Activated T-cell treated with anti-CD3 and anti-CD28 coated beads for 1 hour (primary cell): Measurements from ENCODE around the gene SPAG9.

Experiments used
- DNase-seq: peaks from one replicate; pipeline ENCODE4 v3.0.0-alpha.2; 2020; ENCODE audit warnings: low read depth

Gene SPAG9

DNA sequence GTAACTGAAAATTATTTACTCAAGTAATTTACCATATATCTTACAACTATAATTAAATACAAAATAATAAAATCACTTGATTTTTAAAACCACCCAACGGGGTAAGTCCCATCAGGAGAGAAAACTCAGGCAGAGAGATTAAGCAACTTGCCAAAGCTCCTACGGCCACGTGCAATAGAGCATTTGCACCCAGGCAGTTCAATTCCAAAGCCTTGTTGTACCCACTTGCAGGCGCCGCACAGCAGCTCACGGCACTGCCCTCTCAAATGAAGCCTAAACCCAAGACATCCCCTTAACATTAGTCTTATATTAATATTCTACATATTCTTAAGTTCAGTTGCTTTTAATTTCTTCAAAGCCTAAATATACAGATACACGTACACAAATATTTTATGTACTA is 75.7 kb downstream of the SPAG9 start:
- DNase-seq: no peak

DNA sequence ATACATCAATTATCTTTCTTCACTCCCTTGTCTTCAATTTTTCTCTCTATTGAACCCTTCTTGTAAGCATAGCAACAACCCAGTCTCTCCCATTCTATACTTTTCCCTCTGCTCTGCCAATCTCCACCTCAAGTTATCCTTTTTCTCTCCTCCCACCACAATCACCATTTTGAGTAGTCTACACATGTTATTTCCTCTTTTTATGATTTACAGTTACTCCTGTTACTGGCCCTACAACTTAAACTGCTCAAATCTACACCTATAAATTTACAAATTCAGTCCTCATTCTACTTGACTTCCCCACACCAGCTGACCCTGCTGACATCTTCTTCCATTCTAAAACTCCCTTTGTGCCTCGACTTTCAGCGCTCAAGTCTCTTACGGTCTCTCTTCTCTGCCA is 84.6 kb downstream of the SPAG9 start:
- no peak for DNase-seq

DNA sequence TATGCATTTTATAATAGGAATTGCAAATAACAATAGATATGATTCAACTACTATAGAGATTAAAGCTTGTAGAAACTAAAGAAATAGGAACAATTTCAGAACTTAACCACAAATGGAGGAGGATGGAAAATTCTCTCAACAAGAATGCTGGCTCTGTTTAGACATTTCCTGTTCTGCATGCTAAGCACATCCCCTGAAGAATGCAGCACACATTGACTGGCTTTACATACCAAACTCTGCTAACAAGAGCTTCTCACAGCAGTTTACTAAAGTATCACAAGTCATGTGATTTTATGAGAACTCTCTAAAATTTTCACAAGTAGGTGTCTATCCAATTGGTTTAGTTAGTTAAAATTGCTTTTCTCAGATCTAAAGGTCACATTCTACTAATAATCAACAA is 85.2 kb downstream of the SPAG9 start:
- DNase-seq: no peak

DNA sequence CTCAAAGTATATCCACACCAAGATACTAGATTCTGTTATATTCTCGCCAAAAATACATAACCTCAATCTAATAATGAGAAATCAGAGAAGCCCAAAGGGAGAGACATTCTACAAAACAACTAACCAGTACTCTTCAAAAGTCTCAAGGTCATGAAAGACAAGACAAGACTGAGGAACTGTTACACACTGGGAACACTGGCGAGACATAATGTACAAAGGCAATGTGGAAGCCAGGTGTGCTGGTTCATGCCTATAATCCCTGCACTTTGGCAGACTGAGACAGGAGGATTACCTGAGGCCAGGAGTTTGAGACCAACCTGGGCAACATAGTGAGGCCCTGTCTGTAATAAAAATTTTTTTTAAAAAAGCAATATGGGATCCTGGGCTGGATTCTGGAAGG is 85.9 kb downstream of the SPAG9 start:
- DNase-seq: no peak

DNA sequence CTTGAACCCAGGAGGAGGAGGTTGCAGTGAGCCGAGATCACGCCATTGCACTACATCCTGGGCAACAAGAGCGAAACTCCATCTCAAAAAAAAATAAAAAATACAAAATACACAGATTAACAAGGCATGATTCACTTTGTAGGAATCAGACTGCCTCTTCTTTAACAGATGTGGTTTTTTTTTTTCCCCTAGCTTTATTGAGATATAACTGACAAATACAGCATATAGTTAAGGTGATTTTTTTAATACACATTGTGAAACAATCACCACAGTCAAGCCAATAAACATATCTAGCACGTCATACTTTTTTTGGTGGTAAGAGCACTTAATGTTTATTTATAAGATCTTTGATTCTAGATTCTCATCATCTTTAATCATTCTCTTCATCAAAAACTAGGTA is 87.8 kb downstream of the SPAG9 start:
- no peak for DNase-seq

DNA sequence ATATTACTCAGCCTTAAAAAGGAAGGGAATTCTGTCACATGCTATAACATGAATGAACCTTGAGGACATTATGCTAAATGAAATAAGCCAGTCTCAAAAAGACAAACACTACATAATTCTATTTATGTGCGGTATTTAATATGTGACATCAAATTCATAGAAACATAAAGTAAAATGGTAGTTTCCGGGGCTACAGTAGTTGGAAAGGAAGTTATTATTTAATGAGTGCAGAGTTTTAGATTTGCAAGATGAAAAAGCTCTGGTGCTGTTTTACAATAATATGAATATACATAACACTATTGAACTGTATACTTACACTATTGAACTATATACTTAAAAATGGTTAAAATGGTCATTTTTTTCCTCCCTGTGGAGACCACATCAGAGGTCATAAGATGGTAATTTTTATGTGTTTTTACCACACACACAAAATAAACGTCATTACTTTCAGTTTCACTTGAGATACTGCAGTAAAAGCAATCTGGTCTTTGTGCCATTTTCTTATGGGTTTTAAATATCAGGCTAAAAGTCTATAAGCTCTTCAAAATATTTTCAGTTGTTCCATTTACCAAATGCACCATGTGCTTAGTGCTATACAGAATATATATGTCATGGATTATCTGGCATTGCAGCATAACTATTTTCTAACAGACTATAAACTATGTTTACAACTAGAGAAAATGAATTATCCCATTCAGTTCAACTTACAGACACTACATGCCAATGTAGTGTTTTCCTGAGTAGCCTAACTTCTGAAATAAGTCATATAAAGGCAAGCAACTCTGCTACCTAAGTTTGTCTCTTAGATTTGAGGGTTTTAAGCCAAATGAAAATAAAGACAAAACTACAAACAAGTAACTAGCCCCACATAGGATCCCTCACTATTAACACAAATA is 90.9 kb downstream of the SPAG9 start:
- no peak for DNase-seq

DNA sequence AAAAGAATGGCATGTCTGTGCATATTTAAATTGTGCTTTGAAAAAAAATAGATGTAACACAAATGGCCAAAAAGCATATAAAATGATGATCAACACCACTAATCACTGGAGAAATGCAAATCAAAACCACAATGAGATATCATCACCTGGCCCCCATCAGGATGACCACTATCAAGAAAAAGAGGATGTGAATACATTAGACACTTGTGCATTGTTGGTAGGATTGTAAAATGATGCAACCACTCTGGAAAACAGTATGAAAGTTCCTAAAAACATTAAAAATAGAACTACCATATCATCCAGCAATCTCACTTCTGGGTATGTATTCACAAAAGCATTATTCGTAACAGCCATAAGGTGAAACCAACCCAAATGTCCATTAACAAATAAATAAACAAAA is 91.5 kb downstream of the SPAG9 start:
- no peak for DNase-seq

DNA sequence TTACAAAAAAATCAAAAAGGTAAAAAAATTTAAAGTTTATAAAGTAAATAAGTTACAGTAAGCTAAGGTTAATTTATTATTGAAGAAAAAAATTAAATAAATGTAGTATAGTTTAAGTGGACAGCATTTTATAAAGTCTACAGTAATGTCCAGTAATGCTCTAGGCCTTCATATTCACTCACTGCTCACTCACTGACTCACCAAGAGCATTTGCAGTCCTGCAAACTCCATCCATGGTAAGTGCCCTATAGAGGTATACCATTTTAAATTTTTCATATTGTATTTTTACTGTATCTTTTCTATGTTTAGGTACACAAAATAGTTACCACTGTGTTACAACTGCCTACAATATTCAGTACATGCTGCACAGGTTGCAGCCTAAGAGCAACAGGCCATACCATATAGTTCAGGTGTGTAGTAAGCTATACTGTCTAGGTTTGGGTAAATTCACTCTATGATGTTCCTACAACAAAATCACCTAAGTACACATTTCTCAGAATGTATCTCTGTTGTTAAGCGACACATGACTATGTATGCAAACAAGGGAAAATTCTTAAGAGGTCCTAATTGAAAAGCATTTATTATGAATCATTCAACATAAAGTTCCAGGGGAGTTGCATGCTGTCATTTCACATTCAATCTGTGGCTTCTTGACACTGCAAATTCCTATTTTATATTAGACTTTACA is 92.3 kb downstream of the SPAG9 start:
- no peak for DNase-seq

DNA sequence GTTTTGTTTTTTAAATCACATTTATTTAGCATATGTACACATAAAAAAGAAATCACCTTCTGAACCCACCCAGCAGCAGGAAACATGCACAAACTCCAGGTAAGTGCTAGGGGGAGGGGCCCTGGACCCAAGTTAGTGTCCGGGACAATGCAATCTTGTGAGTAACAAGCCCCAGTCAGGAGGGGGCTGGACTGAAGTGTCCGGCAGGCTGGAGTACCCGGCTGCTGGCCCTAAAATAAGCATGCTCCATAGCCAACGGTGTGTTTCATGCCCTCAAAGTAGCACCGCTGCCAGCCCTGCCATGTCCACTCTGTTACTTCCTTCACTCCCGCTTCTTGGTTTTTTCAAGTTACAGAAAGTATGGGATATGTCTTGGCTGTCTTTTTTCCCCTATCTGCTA is 102.1 kb downstream of the SPAG9 start:
- DNase-seq: no peak

DNA sequence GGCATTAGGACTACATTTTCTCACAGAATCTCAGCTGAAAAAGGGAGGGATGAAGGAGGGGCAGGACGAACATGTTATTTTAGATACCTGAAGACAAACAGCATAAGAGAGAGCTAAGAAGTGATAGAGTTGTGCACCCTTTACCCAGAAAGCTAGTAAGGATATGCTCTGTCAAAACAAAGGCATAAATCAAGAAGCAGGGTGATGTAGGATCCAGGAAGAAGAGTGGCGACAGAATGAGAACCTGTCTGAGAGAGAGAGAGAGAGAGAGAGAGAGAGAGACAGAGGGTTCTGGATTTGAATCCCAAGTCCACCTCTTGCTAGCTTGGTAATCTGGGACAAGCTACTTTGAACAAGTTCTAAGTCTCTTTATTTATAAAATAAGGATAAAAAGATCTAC is 103.4 kb downstream of the SPAG9 start:
- DNase-seq: no peak

DNA sequence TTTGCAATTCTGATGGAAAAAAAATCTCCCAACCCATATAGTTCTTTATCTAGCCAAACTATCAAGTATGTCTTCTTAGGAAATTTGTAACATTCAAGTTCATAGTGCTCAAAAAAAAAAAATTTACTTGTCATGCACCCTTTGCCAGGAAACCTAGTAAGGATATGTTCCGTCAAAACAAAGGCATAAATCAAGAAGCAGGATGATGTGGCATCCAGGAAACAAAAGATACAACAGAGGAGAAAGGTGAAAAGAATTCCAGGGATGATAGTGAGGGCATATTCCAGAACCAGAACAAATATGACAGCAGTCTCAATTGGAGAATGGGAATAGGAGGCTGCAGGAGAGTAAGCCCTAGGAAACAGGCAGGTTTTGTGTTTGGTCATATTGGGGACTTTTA is 104.6 kb downstream of the SPAG9 start:
- DNase-seq: no peak

DNA sequence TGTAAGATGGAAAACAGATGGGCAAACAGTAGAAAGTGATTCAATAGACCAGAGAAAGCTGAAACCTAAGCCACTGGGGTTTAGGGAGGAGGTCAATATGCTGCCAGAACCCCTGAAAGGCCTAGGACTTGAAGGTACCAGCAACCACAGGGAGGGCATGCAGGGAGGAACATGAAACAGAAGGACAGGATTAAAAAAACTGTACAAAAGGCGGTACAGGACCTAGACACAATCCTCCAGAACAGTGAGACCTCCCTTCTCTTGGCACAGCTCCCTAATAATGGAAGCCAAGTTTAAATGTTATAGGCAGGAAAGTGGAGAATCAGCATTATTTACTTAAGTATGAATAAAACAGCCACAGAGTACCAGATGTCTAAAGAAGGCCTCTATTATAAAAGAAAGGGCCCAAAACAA is 105.5 kb downstream of the SPAG9 start:
- DNase-seq: no peak

DNA sequence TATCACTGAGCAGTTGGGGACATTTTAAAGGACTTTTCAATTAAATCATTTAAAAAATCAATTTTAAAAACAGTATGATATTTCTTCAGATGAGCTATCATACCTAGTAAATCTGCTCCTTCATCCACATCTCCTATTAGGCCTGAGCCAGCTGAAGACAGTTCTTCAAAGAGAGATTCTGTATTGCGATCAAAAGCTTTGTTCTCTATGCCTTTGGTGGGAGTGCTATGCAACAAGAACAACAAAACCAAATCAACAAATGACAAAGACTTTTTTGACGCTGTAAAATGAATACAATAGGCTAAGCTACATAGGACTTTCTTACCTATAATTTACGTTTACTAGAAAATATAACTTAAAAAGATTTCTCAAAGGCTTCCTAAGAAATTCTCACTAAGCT is 106.5 kb downstream of the SPAG9 start:
- DNase-seq: no peak

DNA sequence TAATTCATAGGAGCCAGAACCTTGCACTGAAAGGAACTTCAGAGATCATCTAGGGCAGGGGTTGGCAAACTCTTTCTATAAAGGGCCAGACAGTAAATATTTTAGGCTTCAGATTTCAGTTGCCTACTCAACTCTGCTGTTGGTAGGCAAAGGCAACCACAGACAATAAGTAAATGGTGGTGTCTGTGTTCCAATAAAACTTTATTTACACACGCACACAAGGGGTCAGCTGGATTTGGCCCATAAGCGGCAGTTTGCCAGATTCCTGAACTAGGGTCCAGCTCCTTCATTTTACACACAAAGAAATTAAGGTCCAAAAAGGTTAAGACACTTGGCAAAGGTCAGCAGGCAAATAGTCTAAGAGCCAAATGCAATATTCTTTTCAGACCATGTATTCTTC is 107.3 kb downstream of the SPAG9 start:
- DNase-seq: no peak

DNA sequence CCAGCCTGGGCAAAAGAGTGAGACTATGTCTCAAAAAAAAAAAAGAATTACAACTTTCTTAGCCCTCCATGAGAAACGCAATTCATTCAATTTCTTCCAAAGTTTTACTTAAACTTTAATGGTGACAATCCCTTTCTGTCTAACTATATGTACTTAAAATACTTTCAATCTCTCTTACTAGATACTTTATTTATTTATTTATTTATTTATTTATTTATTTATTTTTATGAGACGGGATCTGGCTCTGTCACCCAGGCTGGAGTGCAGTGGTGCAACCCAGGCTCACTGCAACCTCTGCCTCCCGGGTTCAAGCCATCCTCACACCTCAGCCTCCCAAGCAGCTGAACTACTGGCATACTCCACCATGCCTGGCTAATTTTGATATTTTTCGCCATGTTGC is 108.1 kb downstream of the SPAG9 start:
- no peak for DNase-seq

DNA sequence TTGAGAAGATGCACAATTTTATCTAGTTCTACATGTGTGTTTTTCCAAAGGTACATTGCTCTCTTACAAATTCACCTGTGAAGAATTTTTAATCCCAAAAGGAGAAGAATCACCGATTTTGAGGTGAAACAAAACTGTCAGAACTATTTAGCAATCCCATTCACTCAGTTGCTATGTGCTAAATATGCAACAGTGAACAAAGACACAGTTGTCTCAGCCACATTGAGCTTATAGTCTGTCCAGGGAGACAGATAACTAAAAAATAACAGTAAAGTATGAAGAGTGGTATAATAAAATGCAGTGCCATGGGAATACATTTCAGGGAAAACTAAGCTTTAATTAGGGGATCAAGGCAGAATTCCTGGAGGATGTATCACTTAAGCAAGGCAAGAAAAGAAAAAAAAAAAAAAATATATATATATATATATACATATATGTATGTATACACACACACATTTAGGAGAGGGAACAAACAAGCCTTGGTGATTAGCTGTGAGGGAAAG is 110.4 kb downstream of the SPAG9 start:
- no peak for DNase-seq

DNA sequence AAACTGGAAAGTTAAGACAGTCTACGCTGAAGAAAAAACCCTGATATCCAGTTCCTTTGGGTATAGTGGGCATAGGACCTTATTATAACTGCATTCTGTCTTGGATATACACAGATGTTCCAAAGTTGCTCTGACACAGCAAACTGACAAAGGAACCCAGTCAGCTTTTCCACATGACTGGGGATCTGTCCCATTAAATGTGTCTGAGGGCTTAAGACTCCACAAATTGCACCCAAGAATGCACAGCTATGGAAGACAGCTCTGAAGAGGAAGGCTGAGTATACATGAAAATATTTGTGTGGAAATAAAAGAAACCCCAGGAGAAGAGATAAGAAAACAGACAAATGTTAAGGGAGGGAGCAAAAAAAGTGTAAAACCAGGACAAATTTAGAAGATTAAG is 114.1 kb downstream of the SPAG9 start:
- DNase-seq: no peak

DNA sequence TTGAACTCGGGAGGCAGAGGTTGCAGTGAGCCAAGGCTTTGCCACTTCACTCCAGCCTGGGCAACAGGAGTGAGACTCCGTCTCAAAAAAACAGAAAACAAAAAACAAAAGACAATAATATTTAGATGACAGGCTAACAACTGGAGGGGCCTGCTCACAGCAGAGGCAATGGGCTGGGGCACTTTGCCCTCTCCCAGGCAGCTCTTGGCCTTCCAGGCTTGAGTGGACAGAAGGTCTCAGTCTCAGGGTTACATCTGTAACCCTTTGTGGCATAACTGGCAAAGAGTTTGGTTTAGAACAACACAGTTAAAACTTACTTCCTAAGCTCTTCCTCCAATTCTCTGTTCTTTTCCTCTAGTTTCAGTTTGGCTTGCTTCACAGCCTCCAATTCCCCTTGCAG is 114.9 kb downstream of the SPAG9 start:
- DNase-seq: no peak

DNA sequence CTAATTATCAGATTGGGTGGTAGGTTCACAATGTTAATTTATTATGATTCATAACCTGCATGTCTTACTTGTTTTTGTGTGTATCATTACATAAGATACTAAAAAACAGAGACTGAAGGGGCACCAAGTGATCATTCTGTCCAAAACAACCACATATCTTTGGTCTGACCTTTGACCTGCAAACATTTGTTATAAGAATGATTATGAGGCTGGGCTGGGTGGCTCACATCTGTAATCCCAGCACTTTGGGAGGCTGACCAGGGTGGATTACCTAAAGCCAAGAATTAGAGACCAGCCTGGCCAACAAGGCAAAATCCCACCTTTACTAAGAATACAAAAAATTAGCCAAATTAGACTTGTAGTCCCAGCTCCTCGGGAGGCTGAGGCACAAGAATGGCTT is 116.4 kb downstream of the SPAG9 start:
- DNase-seq: no peak

DNA sequence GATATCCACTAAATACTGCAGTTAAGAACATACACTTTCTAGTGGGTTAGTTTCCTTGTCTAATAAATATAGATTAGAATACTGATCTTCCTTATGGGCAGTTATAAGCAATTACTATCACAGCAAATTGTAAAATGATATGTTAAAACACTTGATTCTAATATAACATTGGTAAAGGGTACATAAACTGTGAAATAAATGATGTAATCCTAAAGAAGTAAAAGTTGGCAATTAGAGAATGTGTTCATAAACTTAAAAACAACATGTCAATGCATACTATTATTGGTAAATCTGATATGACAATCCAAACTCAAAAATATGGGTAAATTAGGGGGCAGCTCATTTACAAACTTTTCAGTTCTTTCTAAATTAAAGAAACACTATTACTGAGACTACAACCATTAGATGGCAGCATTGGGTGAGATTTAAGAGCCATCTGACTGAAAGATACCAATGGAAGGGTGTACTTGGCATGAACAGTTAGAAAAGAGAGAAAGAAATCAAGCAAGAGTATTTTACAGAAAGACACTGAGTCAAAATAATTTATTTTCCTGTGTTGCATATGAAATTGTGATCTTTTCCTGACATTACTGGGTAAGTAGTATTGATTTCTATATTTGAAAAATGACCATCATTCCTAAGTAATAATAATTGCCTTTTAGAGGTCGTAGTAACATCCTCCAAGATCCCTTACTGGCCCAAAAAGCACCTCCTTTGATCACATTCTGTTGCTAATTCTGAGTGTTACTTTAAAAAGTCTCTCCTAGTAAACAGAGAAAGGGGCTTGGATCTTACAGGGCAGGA is 119.6 kb downstream of the SPAG9 start:
- no peak for DNase-seq

DNA sequence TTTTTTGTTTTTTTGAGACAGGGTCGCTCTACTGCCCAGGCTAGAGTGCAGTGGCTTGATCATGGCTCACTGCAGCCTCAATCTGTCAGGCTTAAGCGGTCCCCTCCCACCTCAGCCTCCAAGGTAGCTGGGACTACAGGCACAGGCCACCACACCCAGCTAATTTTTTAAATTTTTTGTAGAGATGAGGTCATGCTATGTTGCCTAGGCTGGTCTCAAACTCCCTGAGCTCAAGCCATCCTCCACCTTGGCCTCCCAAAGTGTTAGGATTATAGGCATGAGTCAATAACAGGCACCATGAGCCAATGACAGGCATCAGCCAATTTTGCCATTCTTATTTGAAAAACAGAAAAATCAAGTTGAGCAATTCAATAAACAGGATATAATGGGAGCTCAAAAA is 125.0 kb downstream of the SPAG9 start:
- DNase-seq: no peak

DNA sequence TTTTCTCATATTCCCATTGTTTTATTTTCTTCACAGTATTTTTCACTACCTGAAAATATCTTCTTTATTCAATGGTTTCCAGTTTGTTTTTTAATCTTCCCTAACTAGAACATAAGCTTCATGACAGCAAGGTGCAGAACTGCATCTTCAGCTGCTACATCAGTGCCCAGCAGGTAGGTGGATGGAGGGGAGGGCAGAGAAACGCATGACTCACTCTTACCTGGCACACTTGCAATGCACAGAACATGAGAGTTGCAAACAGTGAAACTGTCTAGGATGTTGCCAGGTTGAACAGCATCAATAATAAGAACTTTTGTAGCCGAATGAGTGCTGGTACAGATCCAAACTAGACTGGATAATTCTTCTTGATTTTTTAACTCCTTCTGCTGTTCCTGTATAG is 127.1 kb downstream of the SPAG9 start:
- DNase-seq: no peak

DNA sequence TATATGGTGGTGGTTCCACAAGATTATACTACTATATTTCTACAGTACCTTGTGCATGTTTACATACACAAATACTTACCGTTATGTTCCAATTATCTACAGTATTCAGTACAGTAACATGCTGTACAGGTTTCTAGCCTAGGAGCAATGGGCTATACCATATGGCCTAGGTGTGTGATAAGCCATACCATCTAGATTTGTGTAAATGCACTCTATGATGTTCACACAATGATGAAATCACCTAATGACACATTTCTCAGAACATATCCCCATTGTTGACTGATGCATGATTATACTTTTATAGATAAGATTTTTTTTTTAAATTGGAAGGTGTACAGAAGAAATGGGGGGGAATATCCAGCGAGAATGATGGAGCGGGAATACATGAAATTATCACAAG is 131.5 kb downstream of the SPAG9 start:
- no peak for DNase-seq
